Choroid plexus epithelial cell (primary cell): ENCODE measurements around the gene PGBD2.

ENCODE experiments used
- DNase-seq: peaks from one replicate; pipeline ENCODE4 v3.0.0-alpha.2; 2010; ENCODE audit warnings: low read depth
- H3K4me3 ChIP-seq: 2 replicates; pipeline ENCODE4 v1.5.1; 2011; ENCODE audit warnings: low read depth, mild to moderate bottlenecking, control low read depth, low read length, moderate library complexity
- CTCF ChIP-seq: conservative IDR thresholded peaks from 2 replicates; pipeline ENCODE4 v1.5.1; 2011; ENCODE audit warnings: low read depth, mild to moderate bottlenecking, control low read depth, inconsistent platforms, low read length, moderate library complexity

PGBD2 gene

GRCh38 chr1:248901578-248901977, 4.5 kb upstream of the PGBD2 start:
- H3K4me3 ChIP-seq = no peak overlapping the region
- no peak for DNase-seq
- no peak for TF ChIP-seq CTCF

- TF ChIP-seq CTCF = no peak
- DNase-seq = no peak
- no peak overlapping the region for H3K4me3 ChIP-seq
These were observed 1.4 kb upstream of the PGBD2 start for GRCh38 chr1:248904437-248905216.

GRCh38 chr1:248905662-248906008, 400 bp upstream of the PGBD2 start:
- no peak for TF ChIP-seq CTCF
- no peak for DNase-seq
- H3K4me3 ChIP-seq = peak overlapping the region; percentile 86

- no peak for TF ChIP-seq CTCF
- DNase-seq = peak; percentile 53
- peak overlapping the region; percentile 73 for H3K4me3 ChIP-seq
These were observed 972 bp downstream of the PGBD2 start for GRCh38 chr1:248906753-248907661.

GRCh38 chr1:248910761-248911160, 4.7 kb downstream of the PGBD2 start:
- no peak for TF ChIP-seq CTCF
- DNase-seq = no peak
- no peak overlapping the region for H3K4me3 ChIP-seq

GRCh38 chr1:248913933-248914332, 7.9 kb downstream of the PGBD2 start:
- H3K4me3 ChIP-seq = no peak overlapping the region
- TF ChIP-seq CTCF = no peak
- no peak for DNase-seq
